SHP77 (cell line): Measurements from ENCODE around the gene B3GNT3.
"Not testable (repeated sequence)": the region's sequence is repeated elsewhere in the genome, so short reads cannot be mapped to it uniquely, and the experiment has no call there.

Source experiments
- DNase-seq, 2 experiments: peaks; one replicate each; lab custom pipeline; 2025; lab: John Stamatoyannopoulos, UW

Gene B3GNT3

GRCh38 chr19:17766543-17767131 lies 28.3 kb upstream of the B3GNT3 start:
- DNase-seq = peak; percentile 71 to 85

DNA sequence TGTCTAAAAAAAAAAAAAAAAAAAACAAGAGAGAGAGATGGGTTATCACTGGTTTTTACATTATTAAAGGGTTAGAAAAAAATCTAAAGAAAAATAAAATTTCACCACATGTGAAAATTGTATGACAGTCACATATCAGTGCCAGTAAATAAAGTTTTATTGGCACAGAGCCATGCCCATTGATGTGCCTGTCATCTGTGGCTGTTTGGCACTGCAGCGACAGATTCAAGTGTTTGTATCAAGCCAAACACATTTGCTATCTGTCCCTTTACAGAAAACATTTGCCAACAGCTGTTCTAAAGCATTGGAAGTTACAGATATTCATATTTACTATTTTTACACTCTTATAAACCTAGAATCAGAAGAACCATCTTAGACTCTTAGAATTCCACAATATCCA lies 27.4 kb upstream of the B3GNT3 start:
- no peak for DNase-seq

DNA sequence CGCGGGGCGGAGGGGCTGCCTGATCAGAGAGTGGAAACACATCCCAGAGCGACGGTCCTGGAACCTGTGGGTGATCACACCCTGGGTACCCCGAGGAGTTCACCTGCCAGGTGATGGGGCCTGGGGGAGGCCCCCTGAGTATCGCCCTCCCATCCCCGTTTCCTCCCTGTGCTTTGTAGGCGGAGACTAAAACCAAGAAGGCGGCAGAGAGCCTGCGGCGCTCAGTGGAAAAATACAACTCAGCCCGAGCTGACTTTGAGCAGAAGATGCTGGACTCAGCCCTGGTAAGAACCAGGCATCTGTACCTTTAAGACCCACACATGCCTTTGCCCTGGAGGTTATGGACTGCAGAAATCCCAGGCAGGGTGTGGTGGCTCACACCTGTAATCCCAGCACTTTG lies 24.3 kb upstream of the B3GNT3 start:
- DNase-seq = no peak

- no peak for DNase-seq
Measured at GRCh38 chr19:17772172-17772571, 22.8 kb upstream of the B3GNT3 start.

DNA sequence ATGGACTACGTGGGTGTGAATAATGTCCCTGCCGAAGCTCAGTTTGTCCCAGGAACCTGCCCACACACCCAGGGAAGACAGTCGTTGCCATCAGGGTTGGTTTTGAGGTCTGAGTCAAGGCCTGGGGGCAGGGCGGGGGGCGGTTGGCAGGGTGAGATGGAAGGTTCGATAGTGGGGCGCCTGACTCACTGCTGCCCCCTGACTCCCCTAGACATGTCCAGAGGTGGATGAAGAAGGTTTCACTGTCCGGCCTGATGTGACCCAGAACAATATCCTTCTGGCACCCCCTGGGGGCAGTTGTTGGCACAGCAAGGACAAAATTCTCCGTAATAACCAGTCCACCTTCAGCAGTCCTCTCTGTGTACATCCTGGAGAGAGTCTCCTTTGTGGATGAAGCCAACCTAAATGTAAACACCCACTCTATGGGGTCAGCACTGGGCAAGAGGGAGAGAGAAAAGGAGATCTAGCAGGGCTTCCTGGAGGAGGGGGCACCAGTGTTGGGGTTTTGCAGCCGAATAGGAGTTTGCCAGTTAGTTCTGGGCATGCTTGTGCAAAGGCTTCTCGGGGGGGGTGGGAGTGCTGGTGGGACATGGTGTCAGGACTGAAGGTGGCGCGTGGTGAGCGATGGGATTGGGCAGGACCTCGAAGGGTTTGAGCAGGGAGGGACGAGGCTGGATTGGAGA lies 19.6 kb upstream of the B3GNT3 start:
- peak in 1 of 2 experiments; percentile 39 for DNase-seq

- no peak for DNase-seq
Measured at GRCh38 chr19:17775991-17776803, 18.7 kb upstream of the B3GNT3 start.

DNA sequence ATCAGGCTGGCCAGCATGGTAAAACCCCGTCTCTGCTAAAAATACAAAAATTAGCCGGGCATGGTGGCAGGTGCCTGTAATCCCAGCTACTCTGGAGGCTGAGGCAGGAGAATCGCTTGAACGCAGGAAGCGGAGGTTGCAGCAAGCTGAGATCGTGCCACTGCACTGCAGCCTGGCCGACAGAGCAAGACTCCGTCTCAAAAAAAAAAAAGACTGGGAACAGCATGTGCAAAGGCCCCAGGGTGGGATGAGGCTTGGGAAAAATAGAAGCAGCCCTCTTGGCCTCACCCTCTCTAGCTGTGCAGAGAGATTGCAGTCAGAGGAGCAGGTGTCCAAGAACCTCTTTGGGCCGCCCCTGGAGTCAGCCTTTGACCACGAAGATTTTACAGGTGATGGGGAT lies 17.1 kb upstream of the B3GNT3 start:
- not testable (repeated sequence) for DNase-seq

GRCh38 chr19:17778251-17778967 lies 16.5 kb upstream of the B3GNT3 start:
- DNase-seq = peak; percentile 9 to 27

- DNase-seq = no peak
Measured at GRCh38 chr19:17778968-17779929, 15.7 kb upstream of the B3GNT3 start.

DNA sequence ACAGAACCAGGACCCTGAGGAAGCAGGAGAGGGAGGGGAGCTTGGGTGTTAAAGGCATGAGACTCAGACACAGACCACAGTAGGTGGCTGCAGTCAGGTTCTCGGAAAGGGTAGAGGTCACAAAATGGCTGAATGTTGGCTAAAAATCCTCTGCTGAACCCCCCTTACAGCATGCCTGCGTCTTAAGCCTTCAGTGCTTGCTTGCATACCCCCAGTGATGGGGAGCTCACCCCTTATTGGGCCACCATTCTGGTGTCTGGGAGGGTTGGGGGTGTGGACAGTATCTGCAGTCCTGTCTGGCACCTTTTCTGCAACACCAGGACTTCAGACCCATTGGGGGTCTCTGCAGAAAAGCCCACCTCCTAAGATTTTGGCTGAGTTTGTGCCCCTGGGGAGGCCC lies 14.2 kb upstream of the B3GNT3 start:
- no peak for DNase-seq

GRCh38 chr19:17783721-17784120 lies 11.2 kb upstream of the B3GNT3 start:
- not testable (repeated sequence) for DNase-seq

DNA sequence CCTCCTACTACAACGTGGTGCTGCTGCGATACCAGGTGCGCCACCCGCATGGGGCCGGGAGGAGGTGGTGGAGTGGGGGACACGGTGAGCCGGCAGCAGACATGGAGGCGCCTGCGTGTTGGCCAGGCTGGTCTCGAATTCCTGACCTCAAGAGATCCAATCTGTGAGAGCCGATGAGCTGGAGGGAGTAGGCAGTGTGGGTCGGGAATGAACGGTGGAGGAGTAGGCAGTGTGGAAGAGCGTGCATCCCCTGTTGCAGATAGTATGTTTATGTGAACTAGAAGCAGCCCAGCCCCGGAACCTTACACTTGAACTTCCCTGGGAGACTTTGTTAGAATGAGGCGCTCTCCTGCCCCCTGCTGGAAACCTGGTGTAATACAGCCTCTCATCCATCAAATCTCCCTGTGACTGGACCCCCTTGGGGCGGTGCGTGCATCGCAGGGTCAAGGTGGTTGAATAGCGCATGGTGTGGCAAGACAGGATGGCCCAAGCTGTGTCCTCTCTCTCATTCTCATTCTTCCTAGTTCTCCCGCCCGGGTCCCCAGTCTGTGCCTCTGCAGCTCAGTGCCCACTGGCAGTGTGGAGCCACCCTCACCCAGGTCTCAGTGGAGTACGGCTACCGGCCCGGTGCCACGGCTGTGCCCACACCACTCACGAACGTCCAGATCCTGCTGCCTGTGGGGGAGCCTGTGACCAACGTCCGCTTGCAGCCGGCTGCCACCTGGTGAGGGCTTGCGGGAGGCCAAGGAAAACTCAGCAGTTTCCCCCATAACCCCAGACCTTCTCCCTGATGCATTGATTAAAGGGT lies 10.5 kb upstream of the B3GNT3 start:
- DNase-seq = peak; percentile 49 to 52

GRCh38 chr19:17787274-17787913 lies 7.5 kb upstream of the B3GNT3 start:
- no peak for DNase-seq

GRCh38 chr19:17788632-17789031 lies 6.3 kb upstream of the B3GNT3 start:
- DNase-seq = no peak

DNA sequence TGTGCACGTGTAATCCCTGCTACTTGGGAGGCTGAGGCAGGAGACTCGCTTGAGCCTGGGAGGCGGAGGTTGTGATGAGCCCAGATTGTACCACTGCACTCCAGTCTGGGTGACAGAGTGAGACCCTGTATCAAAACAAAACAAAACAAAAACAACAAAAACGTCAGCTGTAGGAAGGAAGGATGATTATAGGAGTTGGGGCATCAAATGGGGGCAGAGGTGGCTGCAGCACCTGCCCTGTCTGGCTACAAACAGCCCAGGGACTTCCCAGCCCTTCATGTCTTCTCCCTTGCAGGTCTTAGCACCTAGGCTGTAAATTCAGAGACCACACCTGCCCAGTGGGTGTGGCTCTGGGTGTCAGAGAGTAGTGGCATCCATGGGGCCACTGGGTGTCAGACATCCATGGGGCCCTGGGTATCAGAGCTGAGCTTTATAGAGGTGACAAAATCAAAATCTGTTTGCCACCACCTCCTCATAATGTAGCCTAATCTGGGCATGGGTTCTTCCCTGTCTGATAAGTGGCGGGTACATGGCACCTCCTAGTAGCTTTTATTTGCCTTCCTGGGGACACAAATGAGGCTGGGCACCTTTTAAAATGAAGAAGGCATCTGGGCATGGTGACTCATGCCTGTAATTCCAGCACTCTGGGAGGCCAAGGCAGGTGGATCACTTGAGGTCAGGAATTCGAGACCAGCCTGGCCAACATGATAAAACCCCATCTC lies 4.7 kb upstream of the B3GNT3 start:
- no peak for DNase-seq

- no peak for DNase-seq
Measured at GRCh38 chr19:17794412-17794730, 567 bp upstream of the B3GNT3 start.

GRCh38 chr19:17795495-17795856 lies 538 bp downstream of the B3GNT3 start:
- DNase-seq = no peak

GRCh38 chr19:17796013-17796837 lies 1.3 kb downstream of the B3GNT3 start:
- no peak for DNase-seq
